Pericardium fibroblast (primary cell): Measurements from ENCODE around the gene TRPM4. TPM values are rescaled to one million over a fixed set of nuclear protein-coding genes. Genes with fewer than 3 reads are reported as not detected.

ENCODE experiments used
- total RNA-seq: library from RNA; depleted of rRNA; stranded (reverse); fragments of >200 nt; gene quantifications from 2 replicates; pipeline ENCODE4 v1.2.3, GENCODE V29; 2015

Gene TRPM4
- total RNA-seq = 15.2 and 27.5 TPM in 2 replicates

DNA sequence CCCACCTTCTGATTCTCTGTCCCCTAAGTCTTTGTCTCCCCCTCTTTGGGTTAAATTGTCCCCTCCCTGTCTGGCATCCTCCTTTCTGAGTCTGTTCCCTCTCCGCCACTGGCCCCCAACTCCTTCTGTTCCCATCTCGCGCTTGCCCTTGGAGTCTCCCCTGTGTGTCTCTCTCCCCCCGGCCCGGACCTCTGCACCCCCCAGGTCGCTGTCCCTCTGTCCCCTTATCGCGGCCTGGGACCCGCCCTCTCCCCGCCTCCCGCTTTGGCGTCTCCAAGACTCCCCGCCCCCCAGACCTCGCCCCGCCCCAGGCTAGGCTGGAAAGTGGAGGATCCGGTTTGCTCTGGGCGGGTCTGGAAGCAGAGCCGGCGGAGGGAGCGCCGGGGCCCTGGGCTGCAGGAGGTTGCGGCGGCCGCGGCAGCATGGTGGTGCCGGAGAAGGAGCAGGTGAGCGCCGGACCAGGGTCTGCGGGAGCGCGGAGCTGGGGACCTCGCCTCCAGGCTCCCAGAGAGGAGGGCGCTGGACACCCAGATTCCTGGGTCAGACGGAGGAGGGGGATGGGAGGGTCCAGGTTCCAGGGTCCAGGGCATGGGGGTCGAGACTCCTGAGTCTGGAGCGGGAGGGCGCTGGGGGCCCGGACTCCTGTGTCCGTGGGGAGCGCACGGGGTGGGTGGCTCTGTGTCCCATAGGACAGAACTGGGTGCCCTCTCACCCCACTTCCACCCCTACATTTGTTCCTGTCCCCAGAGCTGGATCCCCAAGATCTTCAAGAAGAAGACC, at the start of gene TRPM4:
Gene TRPM4, plus strand, starts transcription at position 348 of the 780 bp plus-strand sequence. Its CDS starts 75 bp downstream, at position 423.

GRCh38 chr19:49113762-49114629, 43.6 kb upstream of the TRPM4 start, which contains the start of gene LIN7B:
LIN7B (plus strand) TSS chr19:49114370; CDS start chr19:49114405, 35 bp downstream.

GRCh38 chr19:49118565-49119410, 38.8 kb upstream of the TRPM4 start, which contains the start of gene C19orf73:
C19orf73 (minus strand) TSS chr19:49119143; CDS start chr19:49119022, 121 bp downstream.

GRCh38 chr19:49119411-49120324, 37.9 kb upstream of the TRPM4 start, which contains the start of gene PPFIA3:
PPFIA3 (plus strand) TSS chr19:49119544; CDS start chr19:49127874, 8,330 bp downstream.

GRCh38 chr19:49155005-49155819, 2.4 kb upstream of the TRPM4 start, which contains the start of gene HRC:
HRC (minus strand) TSS chr19:49155396; CDS start chr19:49155237, 159 bp downstream.

Other genes starting within 250 kb of the TRPM4 start
- gene DHDH, start 224.1 kb upstream of the TRPM4 start, total RNA-seq = 0.68 TPM in 1 of 2 replicates, not detected in the other
- gene BAX, start 202.9 kb upstream of the TRPM4 start, total RNA-seq = 74.8 and 110 TPM in 2 replicates
- 6,635 and 8,342 TPM in 2 replicates for gene FTL, start 192.5 kb upstream of the TRPM4 start, total RNA-seq
- gene GYS1, start 164.5 kb upstream of the TRPM4 start, total RNA-seq = 39.2 and 79.2 TPM in 2 replicates
- 100 and 106 TPM in 2 replicates for gene RUVBL2, start 163.9 kb upstream of the TRPM4 start, total RNA-seq
- not detected in 2 replicates for gene LHB, start 140.7 kb upstream of the TRPM4 start, total RNA-seq
- gene CGB3, start 133.5 kb upstream of the TRPM4 start, total RNA-seq = not detected in 2 replicates
- not detected in 2 replicates for gene CGB2, start 125.9 kb upstream of the TRPM4 start, total RNA-seq
- gene CGB1, start 120.9 kb upstream of the TRPM4 start, total RNA-seq = not detected in 2 replicates
- not detected in 2 replicates for gene CGB5, start 113.9 kb upstream of the TRPM4 start, total RNA-seq
- gene CGB8, start 108.7 kb upstream of the TRPM4 start, total RNA-seq = not detected in 2 replicates
- 0.35 TPM in 1 of 2 replicates, not detected in the other for gene CGB7, start 100.0 kb upstream of the TRPM4 start, total RNA-seq
- gene NTF4, start 93.0 kb upstream of the TRPM4 start, total RNA-seq = 1.1 TPM in 1 of 2 replicates, not detected in the other
- not detected in 2 replicates for gene KCNA7, start 85.1 kb upstream of the TRPM4 start, total RNA-seq
- gene SNRNP70, start 72.3 kb upstream of the TRPM4 start, total RNA-seq = 109 and 117 TPM in 2 replicates
- 9.8 and 12.3 TPM in 2 replicates for gene LIN7B, start 43.4 kb upstream of the TRPM4 start, total RNA-seq
- 3.2 and 12.3 TPM in 2 replicates for gene C19orf73, start 38.6 kb upstream of the TRPM4 start, total RNA-seq
- 2.8 TPM in 2 replicates for gene PPFIA3, start 38.2 kb upstream of the TRPM4 start, total RNA-seq
- 1.2 and 3.2 TPM in 2 replicates for gene HRC, start 2.4 kb upstream of the TRPM4 start, total RNA-seq
- gene SLC6A16, start 167.4 kb downstream of the TRPM4 start, total RNA-seq = 0.51 TPM in 1 of 2 replicates, not detected in the other
- not detected in 2 replicates for gene CD37, start 177.6 kb downstream of the TRPM4 start, total RNA-seq
- gene TEAD2, start 204.6 kb downstream of the TRPM4 start, total RNA-seq = 33.3 and 35.7 TPM in 2 replicates
- gene DKKL1, start 206.1 kb downstream of the TRPM4 start, total RNA-seq = 0.70 TPM in 1 of 2 replicates, not detected in the other
- not detected in 2 replicates for gene KASH5, start 230.5 kb downstream of the TRPM4 start, total RNA-seq